ENCODE data around the gene SLC6A3.

The SLC6A3 gene

DNA sequence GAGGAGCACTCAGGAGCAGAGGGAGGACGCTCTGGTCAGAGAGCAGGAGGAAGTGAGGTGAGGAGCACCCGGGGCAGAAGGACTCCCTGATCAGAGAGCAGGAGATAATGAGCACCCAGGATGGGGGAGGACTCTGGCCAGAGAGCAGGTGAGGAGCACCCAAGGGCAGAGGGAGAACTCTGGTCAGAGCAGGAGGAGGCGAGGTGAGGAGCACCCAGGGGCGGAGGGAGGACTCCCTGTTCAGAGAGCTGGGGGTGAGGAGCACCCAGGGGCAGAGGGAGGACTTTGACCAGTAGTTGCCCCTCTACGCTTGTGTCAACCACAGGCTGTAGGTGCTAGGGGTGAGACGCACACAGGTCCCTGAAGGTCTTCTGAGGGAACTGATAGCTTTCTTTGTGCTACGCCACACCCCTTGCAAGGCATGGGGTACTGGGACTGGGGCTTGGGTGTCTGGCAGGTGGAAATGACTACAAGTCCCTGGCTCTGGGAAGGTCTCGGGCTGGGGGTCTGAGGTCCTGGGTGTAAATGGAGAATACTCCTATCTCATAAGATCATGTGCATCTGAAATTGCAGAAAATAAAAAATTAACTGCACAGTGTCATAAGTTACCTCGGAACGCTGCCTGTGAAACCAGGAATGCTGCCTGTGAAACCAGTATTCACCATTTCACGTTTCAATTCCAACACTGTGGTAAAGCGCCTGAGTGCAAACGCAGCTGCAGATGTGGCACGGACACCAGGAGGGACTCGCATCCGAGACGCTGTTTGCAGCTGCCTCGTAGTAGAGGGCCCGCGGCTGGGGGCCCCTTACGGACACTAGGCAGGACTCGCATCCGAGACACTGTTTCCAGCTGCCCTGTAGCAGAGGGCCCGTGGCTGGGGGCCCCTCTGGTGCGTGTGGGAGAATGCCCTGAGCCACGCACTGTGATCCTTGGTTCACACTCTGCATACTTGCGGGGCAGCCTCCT, 27.0 kb upstream of the SLC6A3 start:
- H3K9me3 ChIP-seq (ENCODE audit: control insufficient read depth in 1 of 2, low read length in 2 of 2): no peaks in the 10 kb centered on the region
- H3K27ac ChIP-seq (ENCODE audit: low read depth, low read length): no peak overlapping the region
- no peak overlapping the region for H3K4me3 ChIP-seq (ENCODE audit: low read depth in 1 of 2, low read length in 2 of 2)
- no peaks in the 10 kb centered on the region for H3K27me3 ChIP-seq (ENCODE audit: control insufficient read depth in 1 of 2, insufficient read depth in 2 of 2, low read length in 2 of 2)
- H3K36me3 ChIP-seq (ENCODE audit: control insufficient read depth in 1 of 2, insufficient read depth in 2 of 2, low read length in 2 of 2): peaks cover 8 to 28% of the 10 kb centered on the region in 2 donors
- no peak overlapping the region for H3K9ac ChIP-seq (ENCODE audit: low read depth in 1 of 2, low read length in 2 of 2)
- H3K4me1 ChIP-seq (ENCODE audit: control insufficient read depth in 1 of 2, insufficient read depth in 2 of 2, low read length in 2 of 2): peaks cover 10 to 15% of the 10 kb centered on the region in 2 donors

DNA sequence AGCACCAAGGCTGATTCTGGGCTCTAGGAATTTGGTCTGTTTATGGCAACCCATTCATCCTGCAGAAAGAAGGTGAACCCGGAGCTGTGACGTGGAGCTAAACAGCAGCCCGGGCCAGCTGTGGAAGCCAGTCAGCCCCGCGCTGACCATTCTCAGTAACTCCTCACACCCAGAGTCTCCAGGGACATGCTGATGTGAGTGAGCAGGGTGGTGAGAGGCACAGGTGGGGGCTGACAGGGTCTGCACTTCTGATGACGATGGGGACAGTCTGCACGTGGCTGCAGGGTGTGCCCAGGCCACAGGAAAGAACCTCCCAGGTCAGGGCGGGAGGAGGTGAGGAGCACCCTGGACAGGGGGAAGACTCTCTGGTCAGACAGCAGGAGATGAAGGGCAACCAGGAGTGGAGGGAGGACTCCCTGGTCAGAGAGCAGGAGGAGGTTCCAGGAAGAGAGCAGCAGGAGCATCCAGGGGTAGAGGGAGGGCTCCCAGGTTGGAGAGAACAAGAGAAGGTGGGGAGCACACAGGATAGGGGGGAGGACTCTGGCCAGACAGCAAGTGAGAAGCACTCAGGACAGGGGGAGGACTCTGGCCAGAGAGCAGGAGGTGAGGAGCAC, 26.1 kb upstream of the SLC6A3 start:
- Histone ChIP-seq H3K36me3 (ENCODE audit: control insufficient read depth in 1 of 2, insufficient read depth in 2 of 2, low read length in 2 of 2) (peaks cover 3 to 21% of the 10 kb centered on the region in 2 donors), H3K4me1 (ENCODE audit: control insufficient read depth in 1 of 2, insufficient read depth in 2 of 2, low read length in 2 of 2) (peaks cover 10 to 15% of the 10 kb centered on the region in 2 donors), H3K27me3 (ENCODE audit: control insufficient read depth in 1 of 2, insufficient read depth in 2 of 2, low read length in 2 of 2) (no peaks in the 10 kb centered on the region), H3K27ac (ENCODE audit: low read depth, low read length) (no peak overlapping the region), H3K9me3 (ENCODE audit: control insufficient read depth in 1 of 2, low read length in 2 of 2) (no peaks in the 10 kb centered on the region), H3K4me3 (ENCODE audit: low read depth in 1 of 2, low read length in 2 of 2) (no peak overlapping the region), H3K9ac (ENCODE audit: low read depth in 1 of 2, low read length in 2 of 2) (no peak overlapping the region)

DNA sequence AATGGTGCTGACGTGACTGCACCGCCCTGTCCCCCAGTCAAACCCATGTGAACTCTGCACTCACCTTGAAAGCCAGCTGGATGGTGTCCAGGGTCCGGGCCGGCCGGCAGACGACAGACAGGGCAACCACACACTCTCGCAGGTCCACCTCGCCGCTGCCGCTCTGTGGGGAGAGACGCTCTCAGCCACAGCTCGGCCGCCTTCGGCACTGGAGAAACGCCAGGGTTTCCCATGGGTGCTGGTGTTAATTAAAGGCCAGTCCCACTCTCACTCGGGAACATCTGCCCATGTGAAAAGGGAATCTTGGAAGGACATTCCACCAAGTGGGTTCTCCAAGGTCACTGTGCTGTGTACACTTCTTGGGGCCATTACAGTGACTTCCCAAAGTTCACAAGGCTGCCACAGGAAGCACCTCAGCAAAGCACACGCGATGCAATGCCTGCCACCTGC, 25.5 kb upstream of the SLC6A3 start:
- no peaks in the 10 kb centered on the region for H3K27me3 ChIP-seq (ENCODE audit: control insufficient read depth in 1 of 2, insufficient read depth in 2 of 2, low read length in 2 of 2)
- peaks cover 10 to 15% of the 10 kb centered on the region in 2 donors for H3K4me1 ChIP-seq (ENCODE audit: control insufficient read depth in 1 of 2, insufficient read depth in 2 of 2, low read length in 2 of 2)
- no peaks in the 10 kb centered on the region for H3K9me3 ChIP-seq (ENCODE audit: control insufficient read depth in 1 of 2, low read length in 2 of 2)
- peaks cover 3 to 19% of the 10 kb centered on the region in 2 donors for H3K36me3 ChIP-seq (ENCODE audit: control insufficient read depth in 1 of 2, insufficient read depth in 2 of 2, low read length in 2 of 2)
- no peak overlapping the region for H3K9ac ChIP-seq (ENCODE audit: low read depth in 1 of 2, low read length in 2 of 2)
- no peak overlapping the region for H3K27ac ChIP-seq (ENCODE audit: low read depth, low read length)
- peak overlapping the region in 1 of 2 donors; percentile 3 for H3K4me3 ChIP-seq (ENCODE audit: low read depth in 1 of 2, low read length in 2 of 2)

DNA sequence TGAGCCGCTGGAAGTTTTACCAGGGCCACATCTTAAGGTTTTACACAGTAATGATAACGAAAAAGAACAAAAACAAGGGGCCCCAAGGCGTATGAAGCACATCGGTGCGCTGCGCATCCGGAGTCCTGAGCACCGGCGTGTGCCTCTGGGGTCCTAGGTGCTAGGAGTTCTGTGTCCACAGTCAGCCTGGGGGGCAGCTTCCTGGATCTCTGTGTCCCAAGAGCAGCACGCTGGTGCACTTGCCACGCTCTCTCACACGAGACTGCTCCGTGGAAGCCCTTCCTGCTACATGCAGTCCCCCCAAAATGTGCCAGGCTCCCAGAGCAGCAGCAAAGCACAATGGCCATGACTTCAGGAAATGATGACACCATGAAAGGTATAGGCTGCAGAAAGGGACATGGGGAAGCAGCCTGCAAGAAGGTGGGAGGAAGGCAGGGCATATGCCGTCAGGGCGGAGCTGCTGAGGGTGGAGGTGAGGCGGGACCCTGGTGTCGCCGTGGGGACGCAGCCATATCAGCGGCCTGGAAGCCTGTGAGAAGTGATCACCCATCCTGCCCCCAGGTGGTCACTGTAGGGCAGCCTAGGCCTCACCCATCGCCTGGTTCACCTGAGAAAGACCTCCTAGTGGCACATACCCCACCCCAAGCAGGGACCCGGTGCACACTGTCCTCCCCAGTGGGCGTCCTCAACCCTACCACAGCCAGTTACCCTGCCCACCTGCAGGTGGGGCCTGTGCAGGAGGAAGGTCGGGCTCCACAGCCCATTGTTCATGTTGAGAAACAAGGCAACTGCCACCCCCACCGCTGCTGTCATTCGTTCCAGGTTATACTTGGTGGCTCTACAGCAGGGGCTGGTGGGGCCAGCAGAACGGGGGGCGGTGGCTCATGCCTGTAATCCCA, 23.6 kb upstream of the SLC6A3 start:
- H3K9me3 ChIP-seq (ENCODE audit: control insufficient read depth in 1 of 2, low read length in 2 of 2): peaks cover 0 to 5% of the 10 kb centered on the region in 2 donors
- peaks cover 0 to 13% of the 10 kb centered on the region in 2 donors for H3K36me3 ChIP-seq (ENCODE audit: control insufficient read depth in 1 of 2, insufficient read depth in 2 of 2, low read length in 2 of 2)
- no peaks in the 10 kb centered on the region for H3K27me3 ChIP-seq (ENCODE audit: control insufficient read depth in 1 of 2, insufficient read depth in 2 of 2, low read length in 2 of 2)
- no peak overlapping the region for H3K9ac ChIP-seq (ENCODE audit: low read depth in 1 of 2, low read length in 2 of 2)
- H3K4me3 ChIP-seq (ENCODE audit: low read depth in 1 of 2, low read length in 2 of 2): no peak overlapping the region
- no peak overlapping the region for H3K27ac ChIP-seq (ENCODE audit: low read depth, low read length)
- peaks cover 10 to 15% of the 10 kb centered on the region in 2 donors for H3K4me1 ChIP-seq (ENCODE audit: control insufficient read depth in 1 of 2, insufficient read depth in 2 of 2, low read length in 2 of 2)

DNA sequence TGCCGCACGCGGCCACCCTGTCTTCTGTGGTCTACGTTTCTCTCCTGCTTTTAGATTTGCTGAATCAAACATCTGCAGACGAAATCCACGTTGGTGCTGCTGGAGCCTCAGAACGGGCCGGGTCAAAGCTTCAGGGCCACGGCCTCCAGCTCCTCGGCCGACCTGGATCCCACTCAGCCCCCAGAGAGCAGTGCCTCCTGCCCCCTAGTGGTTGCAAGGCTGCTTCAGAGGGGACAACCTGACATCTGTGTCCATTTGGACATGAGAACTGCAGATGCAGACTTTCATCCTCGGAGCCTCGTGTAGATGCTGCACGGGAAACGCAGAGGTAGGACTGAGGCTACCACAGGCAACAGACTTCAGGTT, 23.0 kb upstream of the SLC6A3 start:
- Histone ChIP-seq H3K36me3 (ENCODE audit: control insufficient read depth in 1 of 2, insufficient read depth in 2 of 2, low read length in 2 of 2) (peaks cover under 1 to 16% of the 10 kb centered on the region in 2 donors), H3K4me3 (ENCODE audit: low read depth in 1 of 2, low read length in 2 of 2) (no peak overlapping the region)

DNA sequence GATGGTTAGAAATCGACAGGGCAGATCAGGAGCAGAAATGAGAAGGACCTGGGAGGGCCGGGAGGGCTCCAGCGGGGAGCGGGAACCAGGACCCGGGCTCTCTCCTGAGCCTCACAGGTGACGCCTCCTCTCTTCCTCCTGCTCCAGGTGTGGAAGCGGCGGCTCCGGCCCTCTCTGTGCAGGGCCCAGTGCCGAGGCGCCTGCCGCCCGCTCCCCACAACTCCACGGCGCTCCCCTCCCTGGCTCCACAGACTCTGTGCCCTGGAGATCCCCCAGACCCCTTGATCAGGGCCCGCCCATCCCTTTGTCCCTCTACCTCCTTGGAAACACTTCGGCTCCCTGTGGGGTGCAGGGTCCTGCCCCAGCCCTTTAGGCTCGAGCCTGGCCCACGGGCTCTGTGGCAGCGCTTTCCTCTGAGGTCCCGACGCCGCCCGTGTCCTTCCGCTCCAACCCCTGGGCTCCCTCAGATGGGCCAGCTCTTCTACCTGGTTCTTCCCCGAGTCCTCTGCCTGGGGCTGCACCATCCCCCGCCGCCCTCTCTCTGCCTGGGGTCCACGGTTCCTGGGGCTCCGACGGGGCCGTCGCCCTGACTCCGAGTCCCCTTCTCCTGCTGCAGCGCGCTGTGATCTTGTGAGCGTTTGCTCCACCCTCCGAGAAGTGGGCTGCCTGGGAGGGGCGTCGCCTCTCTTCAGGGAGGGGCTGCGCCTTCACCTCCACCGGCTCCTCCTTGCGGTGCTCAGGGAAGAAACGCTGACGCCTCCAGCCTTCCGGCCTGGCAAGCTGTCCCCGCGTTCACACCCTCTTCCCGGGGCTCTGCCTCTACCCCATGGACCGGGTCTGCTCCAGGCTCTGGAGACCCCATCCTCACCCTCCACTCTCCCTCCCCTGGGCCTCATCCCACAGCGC, 22.4 kb upstream of the SLC6A3 start:
- Histone ChIP-seq H3K9me3 (ENCODE audit: control insufficient read depth in 1 of 2, low read length in 2 of 2) (peaks cover 0 to 5% of the 10 kb centered on the region in 2 donors), H3K36me3 (ENCODE audit: control insufficient read depth in 1 of 2, insufficient read depth in 2 of 2, low read length in 2 of 2) (peaks cover 3 to 14% of the 10 kb centered on the region in 2 donors), H3K27ac (ENCODE audit: low read depth, low read length) (no peak overlapping the region), H3K27me3 (ENCODE audit: control insufficient read depth in 1 of 2, insufficient read depth in 2 of 2, low read length in 2 of 2) (no peaks in the 10 kb centered on the region), H3K4me1 (ENCODE audit: control insufficient read depth in 1 of 2, insufficient read depth in 2 of 2, low read length in 2 of 2) (peaks cover 10 to 15% of the 10 kb centered on the region in 2 donors), H3K9ac (ENCODE audit: low read depth in 1 of 2, low read length in 2 of 2) (no peak overlapping the region), H3K4me3 (ENCODE audit: low read depth in 1 of 2, low read length in 2 of 2) (no peak overlapping the region)

More for the DNA sequence above, 23.0 kb upstream of the SLC6A3 start:
- peaks cover 0 to 5% of the 10 kb centered on the region in 2 donors for H3K9me3 ChIP-seq (ENCODE audit: control insufficient read depth in 1 of 2, low read length in 2 of 2)
- H3K4me1 ChIP-seq (ENCODE audit: control insufficient read depth in 1 of 2, insufficient read depth in 2 of 2, low read length in 2 of 2): peaks cover 10 to 15% of the 10 kb centered on the region in 2 donors
- H3K27me3 ChIP-seq (ENCODE audit: control insufficient read depth in 1 of 2, insufficient read depth in 2 of 2, low read length in 2 of 2): no peaks in the 10 kb centered on the region
- H3K27ac ChIP-seq (ENCODE audit: low read depth, low read length): no peak overlapping the region
- H3K9ac ChIP-seq (ENCODE audit: low read depth in 1 of 2, low read length in 2 of 2): no peak overlapping the region

DNA sequence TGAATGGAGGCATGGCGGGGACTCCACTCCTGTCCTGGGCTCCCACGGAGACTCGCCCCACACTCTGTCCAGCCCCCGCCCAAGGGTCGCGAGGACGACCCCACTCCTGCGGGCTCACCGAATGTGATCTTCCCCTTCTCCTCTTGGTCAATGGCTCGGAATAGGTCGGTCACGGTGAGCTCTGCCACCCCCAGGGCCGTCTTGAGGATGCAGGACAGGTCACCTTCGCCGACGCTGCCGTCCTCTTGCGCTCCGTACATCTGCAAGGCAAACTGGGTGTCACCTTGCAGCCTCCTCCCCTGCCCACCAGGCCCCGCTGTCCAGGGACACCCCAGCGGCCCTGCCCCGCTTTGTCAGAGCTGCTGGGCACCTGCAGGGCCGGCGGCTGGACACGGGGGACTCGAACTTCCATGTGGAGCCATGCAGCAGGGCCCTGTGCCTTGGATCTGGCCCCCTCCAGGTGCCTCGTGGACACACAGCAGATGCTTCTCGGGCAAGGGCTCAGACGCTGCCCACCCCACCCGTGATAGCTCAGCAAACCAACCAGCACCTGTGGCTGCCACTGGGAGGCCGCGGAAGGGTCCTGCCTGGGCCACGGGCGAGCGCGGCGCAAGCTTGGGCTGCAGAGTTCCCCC, 21.5 kb upstream of the SLC6A3 start:
- no peak overlapping the region for H3K27ac ChIP-seq (ENCODE audit: low read depth, low read length)
- peaks cover 3 to 14% of the 10 kb centered on the region in 2 donors for H3K36me3 ChIP-seq (ENCODE audit: control insufficient read depth in 1 of 2, insufficient read depth in 2 of 2, low read length in 2 of 2)
- H3K9me3 ChIP-seq (ENCODE audit: control insufficient read depth in 1 of 2, low read length in 2 of 2): peaks cover 0 to 5% of the 10 kb centered on the region in 2 donors
- H3K27me3 ChIP-seq (ENCODE audit: control insufficient read depth in 1 of 2, insufficient read depth in 2 of 2, low read length in 2 of 2): no peaks in the 10 kb centered on the region
- no peak overlapping the region for H3K9ac ChIP-seq (ENCODE audit: low read depth in 1 of 2, low read length in 2 of 2)
- H3K4me3 ChIP-seq (ENCODE audit: low read depth in 1 of 2, low read length in 2 of 2): no peak overlapping the region
- peaks cover 10 to 15% of the 10 kb centered on the region in 2 donors for H3K4me1 ChIP-seq (ENCODE audit: control insufficient read depth in 1 of 2, insufficient read depth in 2 of 2, low read length in 2 of 2)

DNA sequence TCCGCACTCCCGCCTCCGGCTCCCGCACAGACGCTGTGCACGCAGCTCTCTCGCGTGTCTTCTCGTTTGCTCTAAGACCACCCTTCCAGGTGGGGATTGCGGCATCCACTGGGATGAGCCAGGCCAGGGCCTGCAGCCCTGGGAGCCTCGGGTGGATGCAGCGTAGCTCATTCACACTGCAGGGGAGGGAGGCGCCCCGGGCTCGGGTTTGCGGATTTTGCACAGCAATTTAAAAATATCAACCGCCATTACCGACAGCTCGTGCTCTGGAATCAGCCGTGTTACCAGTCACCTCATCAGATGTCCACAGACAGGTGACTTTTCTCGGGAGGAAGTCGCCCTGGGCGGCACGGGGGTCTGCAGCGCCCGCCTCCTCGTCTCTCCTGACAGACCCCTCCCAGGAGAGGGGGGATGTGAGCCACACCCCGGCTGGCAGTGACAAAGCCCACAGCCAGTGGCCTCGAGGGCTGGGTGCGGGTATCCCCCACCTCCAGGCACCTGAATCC, 20.8 kb upstream of the SLC6A3 start:
- H3K36me3 ChIP-seq (ENCODE audit: control insufficient read depth in 1 of 2, insufficient read depth in 2 of 2, low read length in 2 of 2): peaks cover 3 to 14% of the 10 kb centered on the region in 2 donors
- H3K9me3 ChIP-seq (ENCODE audit: control insufficient read depth in 1 of 2, low read length in 2 of 2): peaks cover 0 to 5% of the 10 kb centered on the region in 2 donors
- H3K4me1 ChIP-seq (ENCODE audit: control insufficient read depth in 1 of 2, insufficient read depth in 2 of 2, low read length in 2 of 2): peaks cover 10 to 14% of the 10 kb centered on the region in 2 donors
- no peak overlapping the region for H3K4me3 ChIP-seq (ENCODE audit: low read depth in 1 of 2, low read length in 2 of 2)
- no peaks in the 10 kb centered on the region for H3K27me3 ChIP-seq (ENCODE audit: control insufficient read depth in 1 of 2, insufficient read depth in 2 of 2, low read length in 2 of 2)
- no peak overlapping the region for H3K27ac ChIP-seq (ENCODE audit: low read depth, low read length)
- H3K9ac ChIP-seq (ENCODE audit: low read depth in 1 of 2, low read length in 2 of 2): no peak overlapping the region
